Activated naive CD8-positive, alpha-beta T cell treated with anti-CD3 and anti-CD28 coated beads, Interleukin-2, amount 50 U/mL, for 16 hours (primary cell): Measurements from ENCODE around the gene STAB2.

Experiments used
- DNase-seq: peaks from one replicate; pipeline ENCODE4 v3.0.0-alpha.2; 2020; ENCODE audit warnings: low read depth, low spot score

STAB2 gene

DNA sequence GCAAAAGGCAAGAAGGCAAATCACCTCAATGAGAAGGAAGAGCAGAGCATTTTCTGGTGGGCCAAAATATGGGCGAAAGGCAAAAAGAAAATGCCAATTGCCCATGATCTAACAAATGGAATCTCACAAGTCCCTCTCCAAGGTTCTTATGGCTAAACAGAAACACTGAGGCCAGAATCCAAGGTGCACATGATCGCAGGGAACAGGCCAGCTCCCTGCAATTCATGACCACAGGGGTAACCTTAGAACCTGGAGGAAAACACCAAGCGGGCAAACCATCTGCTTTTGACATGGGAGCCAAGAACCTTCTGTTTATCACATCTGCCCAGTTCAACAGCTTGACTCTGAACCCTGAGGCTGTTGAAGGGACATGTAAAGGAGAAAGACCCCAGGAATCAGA lies 193.9 kb downstream of the STAB2 start:
- no peak for DNase-seq

- DNase-seq, result no peak
These were observed 195.3 kb downstream of the STAB2 start for GRCh38 chr12:103782399-103782798.

- DNase-seq, result no peak
These were observed 196.9 kb downstream of the STAB2 start for GRCh38 chr12:103783744-103784664.

GRCh38 chr12:103785243-103786031 lies 198.4 kb downstream of the STAB2 start:
- no peak for DNase-seq

DNA sequence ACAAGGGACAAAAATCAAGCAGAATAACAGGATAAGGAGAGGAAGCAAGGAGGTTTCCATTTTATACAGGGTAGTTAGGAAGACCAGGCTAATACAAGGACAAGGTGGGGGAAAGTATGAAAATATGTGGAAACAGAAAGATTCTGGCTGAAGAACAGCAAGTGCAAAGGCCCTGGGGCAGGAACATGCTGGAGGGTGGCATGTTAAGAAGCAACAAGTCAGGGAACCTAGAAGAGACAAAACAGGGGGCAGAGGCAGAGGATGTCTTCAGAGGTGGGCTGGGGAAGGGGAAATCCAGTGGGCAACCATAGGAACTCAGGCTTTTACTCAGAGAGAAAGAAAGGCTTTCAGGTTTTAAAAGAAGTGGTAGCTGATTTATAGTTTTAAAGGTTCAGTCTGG lies 199.1 kb downstream of the STAB2 start:
- no peak for DNase-seq

GRCh38 chr12:103791350-103791920 lies 204.4 kb downstream of the STAB2 start:
- DNase-seq, result no peak

DNA sequence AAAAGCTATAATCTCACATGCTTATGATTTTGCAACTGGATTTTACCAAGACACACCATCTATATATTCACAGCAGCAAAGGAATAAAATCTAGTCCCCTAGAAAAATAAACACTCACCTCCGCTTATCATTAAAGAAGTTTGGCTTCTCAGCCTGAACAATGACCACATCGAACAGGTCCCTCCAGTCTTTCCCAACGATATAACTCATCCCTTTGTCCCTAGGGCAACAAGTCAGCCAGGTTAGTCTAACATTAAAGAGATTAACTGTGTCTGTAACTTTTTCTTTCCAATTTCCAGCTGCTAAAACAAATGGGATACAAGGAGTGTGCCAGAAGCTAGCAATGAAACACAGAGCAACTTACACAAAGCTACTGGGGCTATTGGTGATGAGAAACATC lies 206.0 kb downstream of the STAB2 start:
- no peak for DNase-seq

- DNase-seq, result no peak
These were observed 206.5 kb downstream of the STAB2 start for GRCh38 chr12:103793512-103794045.

- DNase-seq, result no peak
These were observed 207.5 kb downstream of the STAB2 start for GRCh38 chr12:103794309-103795213.

DNA sequence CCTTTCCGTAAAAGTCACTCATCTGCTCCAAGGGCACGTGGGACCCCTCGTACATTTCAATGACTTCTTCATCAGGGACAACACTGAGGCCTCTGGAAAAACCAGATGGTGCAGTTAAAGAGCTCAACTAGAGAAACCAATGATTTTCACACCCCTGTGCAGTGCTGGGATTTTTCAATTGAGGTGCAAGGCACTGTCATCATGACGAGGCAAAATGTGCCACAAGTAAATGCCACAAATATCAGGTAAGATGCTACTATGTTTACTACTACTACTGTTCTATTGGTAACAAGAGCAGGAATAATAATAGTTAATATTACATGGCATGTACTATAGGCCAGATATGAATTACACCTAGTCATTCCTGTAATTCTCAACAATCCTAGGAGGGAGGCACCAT lies 211.5 kb downstream of the STAB2 start:
- DNase-seq, result no peak

DNA sequence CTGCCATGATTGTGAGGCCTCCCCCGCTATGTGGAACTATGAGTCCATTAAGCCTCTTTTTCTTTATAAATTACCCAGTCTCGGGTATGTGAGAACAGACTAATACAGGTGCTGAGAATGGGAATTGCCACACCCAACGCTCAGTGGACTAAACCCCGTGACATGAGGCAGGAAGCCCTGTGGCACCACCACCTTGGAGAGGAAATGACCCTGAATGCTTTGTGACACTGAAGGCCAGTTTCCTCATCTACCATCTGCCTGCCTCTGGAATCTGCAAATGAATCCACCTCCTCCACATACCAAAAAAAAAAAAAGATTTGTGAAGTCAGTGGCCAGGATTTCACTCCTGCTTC lies 212.4 kb downstream of the STAB2 start:
- no peak for DNase-seq

- no peak for DNase-seq
These were observed 213.0 kb downstream of the STAB2 start for GRCh38 chr12:103799857-103800771.

DNA sequence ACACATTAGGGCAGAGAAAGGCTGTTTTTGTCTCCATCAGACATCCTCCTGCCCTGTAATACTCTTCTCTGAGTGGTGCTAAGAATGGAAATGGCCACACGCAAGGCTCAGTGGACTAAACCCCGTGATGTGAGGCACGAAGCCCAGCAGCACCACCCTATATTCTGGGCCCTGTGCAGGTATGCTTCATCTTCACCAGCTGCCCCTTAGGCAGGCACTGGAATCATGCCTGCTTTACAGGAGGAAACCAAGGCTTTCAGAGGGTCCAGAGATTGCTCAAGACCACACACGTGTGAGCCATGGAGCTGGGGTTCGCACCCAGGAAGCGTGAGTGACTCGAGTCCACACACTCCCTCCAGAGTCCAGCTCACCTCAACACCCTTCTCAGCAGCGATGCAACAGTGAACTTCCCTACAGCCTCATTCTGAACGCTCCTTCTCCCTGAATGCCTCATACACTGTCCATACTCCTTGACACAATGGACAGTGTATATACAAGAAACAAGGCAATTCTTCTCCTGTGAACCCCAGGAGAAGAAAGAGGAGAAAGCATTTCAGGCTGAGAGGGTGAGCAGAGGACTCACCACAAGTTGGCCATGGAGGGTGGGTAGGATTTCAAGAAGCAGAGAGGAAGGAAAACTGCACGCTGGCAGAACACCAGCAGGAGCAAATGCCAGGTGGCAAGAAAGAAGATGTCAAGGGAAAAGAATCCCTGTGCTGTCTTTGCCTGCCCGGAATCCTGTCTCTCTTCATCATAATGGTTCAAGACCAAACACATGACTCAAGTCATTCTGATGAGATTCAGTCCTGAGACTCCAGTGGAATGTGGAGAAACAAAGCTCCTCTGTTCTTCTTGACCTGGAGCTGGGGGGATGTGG lies 214.9 kb downstream of the STAB2 start:
- no peak for DNase-seq

DNA sequence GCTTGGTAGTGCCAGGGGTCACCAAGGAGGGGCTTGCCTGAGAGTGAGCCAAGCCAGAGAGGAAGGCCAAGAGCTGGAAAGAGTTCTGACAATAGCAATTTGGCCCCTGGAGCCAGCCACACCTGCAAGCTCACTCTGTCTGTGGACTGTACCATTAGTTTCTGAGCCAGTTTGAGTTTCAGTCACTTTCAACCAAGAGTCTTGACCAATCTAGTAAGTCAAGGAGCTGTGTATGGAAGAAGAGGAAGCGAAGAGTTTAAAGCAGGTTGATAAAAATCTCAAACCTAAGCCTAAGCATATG lies 215.5 kb downstream of the STAB2 start:
- no peak for DNase-seq

DNA sequence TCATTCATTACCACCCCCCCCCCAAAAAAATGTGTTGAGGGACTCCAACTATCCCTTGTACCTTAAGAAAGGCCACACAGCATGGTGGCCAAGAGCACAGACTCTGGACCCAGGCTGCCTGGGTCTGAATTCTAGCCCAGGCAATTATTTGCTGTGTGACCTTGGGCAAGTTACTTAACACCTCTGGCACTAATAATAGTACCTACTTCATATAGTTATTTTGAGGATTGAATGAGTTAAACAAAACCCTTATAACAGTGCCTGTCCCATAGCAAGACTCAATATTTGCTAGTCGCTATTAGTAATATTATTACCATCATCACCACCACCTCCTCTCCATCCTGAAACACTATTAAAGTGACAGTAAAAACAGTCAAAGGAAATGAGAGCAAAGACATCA lies 216.8 kb downstream of the STAB2 start:
- DNase-seq, result no peak

- DNase-seq, result no peak
These were observed 218.7 kb downstream of the STAB2 start for GRCh38 chr12:103805655-103806360.

GRCh38 chr12:103806803-103807202 lies 219.7 kb downstream of the STAB2 start:
- no peak for DNase-seq

DNA sequence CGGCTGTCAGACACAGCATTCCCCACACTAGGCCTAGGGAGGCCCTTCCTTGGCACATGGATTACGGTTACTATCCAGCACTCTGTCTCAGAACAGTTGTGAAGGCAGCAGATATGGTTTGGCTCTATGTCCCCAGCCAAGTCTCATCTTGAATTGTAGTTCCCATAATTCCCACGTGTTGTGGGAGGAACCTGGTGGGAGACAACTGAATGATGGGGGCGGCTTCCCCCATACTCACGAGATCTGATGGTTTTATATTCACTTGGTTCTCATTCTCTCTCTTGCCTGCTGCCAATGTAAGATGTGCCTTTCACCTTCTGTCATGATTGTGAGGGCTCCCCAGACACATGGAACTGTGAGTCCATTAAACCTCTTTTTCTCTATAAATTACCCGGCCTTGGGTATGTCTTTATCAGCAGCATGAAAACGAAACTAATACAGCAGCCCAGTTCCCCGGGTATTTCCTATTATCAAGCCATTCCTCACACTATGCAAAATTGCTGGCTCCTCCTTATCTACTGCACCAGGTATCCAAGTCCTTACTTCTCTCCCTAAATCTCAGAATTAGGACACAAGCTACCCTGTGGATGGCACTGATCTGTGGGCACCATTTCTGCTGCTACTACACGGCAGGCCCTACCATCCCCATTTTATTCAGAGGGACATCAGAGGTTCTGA lies 220.6 kb downstream of the STAB2 start:
- no peak for DNase-seq
